ENCODE results near the gene WDR93.

The WDR93 gene

GRCh38 chr15:89690276-89691218 lies at the start of gene WDR93, which contains the start of gene PEX11A:
Gene WDR93, plus strand, starts transcription at chr15:89690811. Its CDS starts 10,936 bp downstream, at chr15:89701747.
Gene PEX11A, minus strand, starts transcription at chr15:89690754. Its CDS starts 122 bp downstream, at chr15:89690632.
- TF ChIP-seq ZBTB7A (IDR thresholded peaks at IDR 0.05; ENCODE audit: low read depth): no peak
- TF ChIP-seq, protein P1, sequence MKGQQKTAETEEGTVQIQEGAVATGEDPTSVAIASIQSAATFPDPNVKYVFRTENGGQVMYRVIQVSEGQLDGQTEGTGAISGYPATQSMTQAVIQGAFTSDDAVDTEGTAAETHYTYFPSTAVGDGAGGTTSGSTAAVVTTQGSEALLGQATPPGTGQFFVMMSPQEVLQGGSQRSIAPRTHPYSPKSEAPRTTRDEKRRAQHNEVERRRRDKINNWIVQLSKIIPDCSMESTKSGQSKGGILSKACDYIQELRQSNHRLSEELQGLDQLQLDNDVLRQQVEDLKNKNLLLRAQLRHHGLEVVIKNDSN (IDR thresholded peaks at IDR 0.05): 0 out of 2 replicates have a peak, but pooled peaks have one; percentile 28
- TF ChIP-seq TCF12 (IDR thresholded peaks at IDR 0.05; ENCODE audit: low read depth): 0 out of 2 replicates have a peak, but pooled peaks have one; percentile 22
- TF ChIP-seq TAF1 (IDR thresholded peaks at IDR 0.05; ENCODE audit: low read depth): peak; percentile 43; the same call in 1 of the 2 replicates

- TF ChIP-seq NFIC (IDR thresholded peaks at IDR 0.05) (no peak), FOXM1 (IDR thresholded peaks at IDR 0.05; ENCODE audit: borderline replicate concordance, low read depth) (no peak), CREB1 (IDR thresholded peaks at IDR 0.05; ENCODE audit: low read depth) (no peak), EP300 (IDR thresholded peaks at IDR 0.05; ENCODE audit: borderline replicate concordance) (no peak), TAF1 (IDR thresholded peaks at IDR 0.05; ENCODE audit: low read depth) (no peak), REST (IDR thresholded peaks at IDR 0.05; ENCODE audit: low read depth) (no peak), YY1 (IDR thresholded peaks at IDR 0.05; ENCODE audit: low read depth) (no peak)
- TF ChIP-seq, protein P1 (IDR thresholded peaks at IDR 0.05): no peak
Observed at GRCh38 chr15:89641053-89641452, 49.6 kb upstream of the WDR93 start.

GRCh38 chr15:89642106-89642505 lies 48.5 kb upstream of the WDR93 start:
- TF ChIP-seq TCF12 (IDR thresholded peaks at IDR 0.05; ENCODE audit: low read depth): no peak
- no peak for TF ChIP-seq YY1 (IDR thresholded peaks at IDR 0.05; ENCODE audit: low read depth)
- TF ChIP-seq, protein P1 (IDR thresholded peaks at IDR 0.05): no peak
- no peak for TF ChIP-seq NFIC (IDR thresholded peaks at IDR 0.05)
- no peak for TF ChIP-seq CEBPB (IDR thresholded peaks at IDR 0.05)
- no peak for TF ChIP-seq TEAD4 (IDR thresholded peaks at IDR 0.05)
- no peak for TF ChIP-seq EP300 (IDR thresholded peaks at IDR 0.05; ENCODE audit: borderline replicate concordance)
- TF ChIP-seq TAF1 (IDR thresholded peaks at IDR 0.05; ENCODE audit: low read depth): no peak
- no peak for TF ChIP-seq EGR1 (IDR thresholded peaks at IDR 0.05)
- TF ChIP-seq REST (IDR thresholded peaks at IDR 0.05; ENCODE audit: low read depth): no peak
- TF ChIP-seq FOXM1 (IDR thresholded peaks at IDR 0.05; ENCODE audit: borderline replicate concordance, low read depth): no peak
- TF ChIP-seq CREB1 (IDR thresholded peaks at IDR 0.05; ENCODE audit: low read depth): no peak

- TF ChIP-seq FOXM1 (IDR thresholded peaks at IDR 0.05; ENCODE audit: borderline replicate concordance, low read depth): no peak
- no peak for TF ChIP-seq TCF12 (IDR thresholded peaks at IDR 0.05; ENCODE audit: low read depth)
- TF ChIP-seq TAF1 (IDR thresholded peaks at IDR 0.05; ENCODE audit: low read depth): no peak
- TF ChIP-seq, protein P1 (IDR thresholded peaks at IDR 0.05): no peak
- TF ChIP-seq RAD21 (IDR thresholded peaks at IDR 0.05; ENCODE audit: low read depth): no peak
- no peak for TF ChIP-seq MAX (IDR thresholded peaks at IDR 0.05)
- TF ChIP-seq EGR1 (IDR thresholded peaks at IDR 0.05): no peak
- no peak for TF ChIP-seq TEAD4 (IDR thresholded peaks at IDR 0.05)
- no peak for TF ChIP-seq ZBTB7A (IDR thresholded peaks at IDR 0.05; ENCODE audit: low read depth)
Observed at GRCh38 chr15:89645680-89646079, 44.9 kb upstream of the WDR93 start.
